Heart left ventricle (tissue), 16 donors: ENCODE data around the gene CCP110. TPM values are rescaled to one million over a fixed set of nuclear protein-coding genes. Genes with fewer than 3 reads are reported as not detected.

Experiments used
- ATAC-seq, 4 donors: fragments of 200-7000 bp; cut with Tn5 transposase; one replicate each; pipeline ENCODE4 v1.9.1; 2020 to 2022; ENCODE audit warnings: moderate library complexity in 4 of 4, mild to moderate bottlenecking in 3 of 4, moderate number of reproducible peaks in 1 of 4
- DNase-seq, 5 donors: peaks; one replicate each; pipeline ENCODE4 v3.0.0-alpha.2; 2020
- H3K27ac ChIP-seq, 12 donors: fragments of 200-600 bp; sonication (generic) in 4 of 12; one replicate each; pipeline versions ENCODE4 v1.5.0 to v1.8.0; 2016 to 2022; ENCODE audit warnings: mild to moderate bottlenecking in 2 of 12
- H3K27me3 ChIP-seq, 9 donors: fragments of 200-600 bp; sonication (generic) in 2 of 9; one replicate each; pipeline versions ENCODE4 v1.5.1 to v1.8.0; 2016 to 2022; ENCODE audit warnings: mild to moderate bottlenecking in 3 of 9
- H3K36me3 ChIP-seq, 9 donors: fragments of 200-600 bp; sonication (generic) in 2 of 9; one replicate each; pipeline versions ENCODE4 v1.5.0 to v1.8.0; 2018 to 2022; ENCODE audit warnings: mild to moderate bottlenecking in 2 of 9
- H3K4me1 ChIP-seq, 12 donors: fragments of 200-600 bp; sonication (generic) in 4 of 12; one replicate each; pipeline versions ENCODE4 v1.5.0 to v1.8.0; 2016 to 2022; ENCODE audit warnings: mild to moderate bottlenecking in 3 of 12
- H3K4me3 ChIP-seq, 12 donors: fragments of 200-600 bp; sonication (generic) in 4 of 12; one replicate each; pipeline versions ENCODE4 v1.5.0 to v1.8.0; 2017 to 2022; ENCODE audit warnings: mild to moderate bottlenecking in 9 of 12, moderate library complexity in 4 of 12
- H3K9me3 ChIP-seq, 12 donors: fragments of 200-600 bp; sonication (generic) in 4 of 12; one replicate each; pipeline versions ENCODE4 v1.5.0 to v1.8.0; 2016 to 2022; ENCODE audit warnings: mild to moderate bottlenecking in 1 of 12
- CTCF ChIP-seq, 12 donors: fragments of 200-600 bp; sonication (generic) in 4 of 12; IDR thresholded peaks; one replicate each; pipeline versions ENCODE4 v1.5.0 to v1.8.0; 2018 to 2022; ENCODE audit warnings: antibody characterized with exemption in 12 of 12, mild to moderate bottlenecking in 5 of 12
- POLR2A ChIP-seq, 2 donors: fragments of 450-650 bp; IDR thresholded peaks; one replicate each; pipeline ENCODE4 v1.6.1; 2017; ENCODE audit warnings: antibody characterized with exemption in 2 of 2, mild to moderate bottlenecking in 2 of 2, moderate library complexity in 2 of 2
- WGBS, 4 donors: extraction: QIAGEN DNeasy Blood & Tissue Kit in 2 of 4; methylation state at CpG; one replicate each; pipeline versions ENCODE4 v1.1.5 to v1.1.7; 2013 to 2018; 5-methylcytosine and 5-hydroxymethylcytosine counted together
- intact Hi-C, 10 donors: fragments of 100-400 bp; cut with DNase I; formaldehyde crosslinking; loops; one replicate each; pipeline versions ENCODE4 v1.11.1 to v1.14.2; 2022
- polyA plus RNA-seq, 2 donors: library from polyadenylated mRNA; stranded (reverse); fragments of 200-250 nt; gene quantifications; one replicate each; pipeline ENCODE4 v1.2.3, GENCODE V29; 2013
- total RNA-seq, 9 donors: library from RNA; depleted of rRNA in 2 of 9; stranded (reverse); fragments of >200 nt in 2 of 9; fragmentation: NEBNext Ultra II Directional in 3 of 9; extraction: Animal tissue kit (Norgen Biotek cat#: 25700) in 3 of 9; gene quantifications; one replicate each; pipeline versions ENCODE4 v1.1.0 to v1.2.4, GENCODE V29; 2016 to 2023
- donor health status: ischemic (EF 13 %, LVEDD 7.1; RV severe dilation, severe dysfunction).
- donor health status: healthy with polysubstance abuse.
- donor health status: DM: no; HTN: yes; CAD: no.
- donor health status: DM: no; HTN: no; CAD: no.
- donor health status: ischemic (EF 25% LVEDD 6.9; RV normal size, moderate dysfunction).
- donor health status: ischemic (EF 25% LVEDD 5.7; RV mildly dilated, moderate dysfunction).
- donor health status: healthy.
- donor health status: DM: yes; HTN: yes; CAD: no.
- donor health status: ischemic (EF 35%, LVEDD 5.7; RV mildly dilated, moderate dysfunction).
- donor health status: nonischemic (EF 11% LVEDD 7.7; RV severe dilation, severe dysfunction).
- donor health status: DM: yes; HTN: yes; CAD: no.
- donor health status: PGD.
- donor health status: ischemic (EF 29% LVEDD 5.4; RV normal size, mild dysfunction).
- donor health status: nonischemic (EF 23%, LVEDD 6.1; RV moderate dilation, normal function).

Gene CCP110
- total and polyA plus RNA-seq, 11 donors: 3.1 to 13.5 (median 7.7) TPM

GRCh38 chr16:19560078-19560477 is 36.3 kb downstream of the CCP110 start:
- H3K27me3 ChIP-seq: no peaks in the 10 kb centered on the region
- peaks cover 0 to 8% (median 4%) of the 10 kb centered on the region in 12 donors for H3K4me1 ChIP-seq
- peaks cover 0 to 11% (median 2%) of the 10 kb centered on the region in 12 donors for H3K9me3 ChIP-seq
- no peak overlapping the region for H3K4me3 ChIP-seq
- TF ChIP-seq POLR2A (IDR thresholded peaks at IDR 0.05) (no peak), CTCF (IDR thresholded peaks at IDR 0.05) (no peak)
- peaks cover 0 to 6% (median 4%) of the 10 kb centered on the region in 9 donors for H3K36me3 ChIP-seq
- no peak for ATAC-seq
- 93 to 96% (median 95%) methylated on average over 4 of the region's 4 CpGs for WGBS, 4 donors
- intact Hi-C loops: loop anchor here in 1 of 10 donors (2.0 to 5.0 kb wide), 2 partner anchors 37 to 327 kb away; no protein-coding TSS in a partner anchor
- no peak overlapping the region for H3K27ac ChIP-seq
- no peak for DNase-seq

- Histone ChIP-seq H3K9me3 (peaks cover 0 to 11% (median 2%) of the 10 kb centered on the region in 12 donors), H3K36me3 (peaks cover 0 to 38% (median 36%) of the 10 kb centered on the region in 9 donors), H3K27me3 (no peaks in the 10 kb centered on the region), H3K4me1 (no peaks in the 10 kb centered on the region), H3K27ac (no peak overlapping the region), H3K4me3 (no peak overlapping the region)
- TF ChIP-seq POLR2A (IDR thresholded peaks at IDR 0.05) (no peak), CTCF (IDR thresholded peaks at IDR 0.05) (no peak)
- DNase-seq (no peak), ATAC-seq (no peak)
- WGBS, 4 donors: 85 to 99% (median 97%) methylated on average over 4 of the region's 4 CpGs
- intact Hi-C loops: loop anchor here in 1 of 10 donors (5.0 kb wide), 1 partner anchor 34 kb away; no protein-coding TSS in a partner anchor
These were observed 39.6 kb downstream of the CCP110 start for GRCh38 chr16:19563377-19563776.

- intact Hi-C loops: no loop called here
- Histone ChIP-seq H3K27me3 (no peaks in the 10 kb centered on the region), H3K36me3 (peaks cover 0 to 67% (median 62%) of the 10 kb centered on the region in 9 donors), H3K9me3 (peaks cover 0 to 11% (median 2%) of the 10 kb centered on the region in 12 donors), H3K27ac (no peak overlapping the region), H3K4me1 (no peaks in the 10 kb centered on the region), H3K4me3 (no peak overlapping the region)
- 95 to 98% (median 97%) methylated on average over 3 of the region's 3 CpGs for WGBS, 4 donors
- DNase-seq (no peak), ATAC-seq (no peak)
- TF ChIP-seq POLR2A (IDR thresholded peaks at IDR 0.05) (no peak), CTCF (IDR thresholded peaks at IDR 0.05) (no peak)
These were observed 42.6 kb downstream of the CCP110 start for GRCh38 chr16:19566362-19566761.

- H3K27ac ChIP-seq: no peak overlapping the region
- H3K4me1 ChIP-seq: no peaks in the 10 kb centered on the region
- intact Hi-C loops: no loop called here
- DNase-seq: no peak
- peaks cover 0 to 79% (median 74%) of the 10 kb centered on the region in 9 donors for H3K36me3 ChIP-seq
- no peak for TF ChIP-seq POLR2A (IDR thresholded peaks at IDR 0.05)
- TF ChIP-seq CTCF (IDR thresholded peaks at IDR 0.05): no peak
- ATAC-seq: no peak
- H3K27me3 ChIP-seq: no peaks in the 10 kb centered on the region
- H3K4me3 ChIP-seq: no peak overlapping the region
- 88 to 95% (median 94%) methylated on average over 8 of the region's 8 CpGs for WGBS, 4 donors
- H3K9me3 ChIP-seq: peaks cover 0 to 11% (median 2%) of the 10 kb centered on the region in 12 donors
These were observed 43.8 kb downstream of the CCP110 start for GRCh38 chr16:19567560-19567959.
